ENCODE results near the gene EME2. TPM values are rescaled to one million over a fixed set of nuclear protein-coding genes. Genes with fewer than 3 reads are reported as not detected.

Gene EME2
- total RNA-seq, 3 donors from 2014 or later (not counting 1 experiment from before 2014, with no cell fraction given), result 30.0 to 33.8 (median 30.1) TPM

DNA sequence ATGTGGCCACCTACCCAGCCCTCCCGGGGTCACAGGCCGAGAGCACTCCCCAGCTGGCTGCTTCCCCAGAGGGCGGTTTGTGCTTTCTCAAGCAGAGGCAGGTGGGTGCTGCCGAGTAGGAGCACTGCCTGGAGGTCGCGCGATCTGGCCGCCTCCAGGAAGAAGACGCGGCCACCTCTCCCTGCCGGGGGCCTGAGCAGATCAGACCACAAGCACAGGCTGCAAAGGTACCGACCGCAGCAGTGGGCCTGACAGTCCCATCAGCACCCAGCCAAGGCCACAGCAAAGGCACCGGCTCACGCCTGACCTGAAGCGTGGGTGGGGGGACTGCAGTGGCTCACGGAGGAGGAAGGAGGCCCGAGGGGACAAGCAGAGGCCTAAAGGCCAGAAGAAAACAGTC lies 36.1 kb downstream of the EME2 start:
- H3K36me3 ChIP-seq (ENCODE audit: control insufficient read depth, insufficient read depth, low read length), result peaks cover 16% of the 10 kb centered on the region
- no peaks in the 10 kb centered on the region for H3K36me3 Mint-ChIP-seq

DNA sequence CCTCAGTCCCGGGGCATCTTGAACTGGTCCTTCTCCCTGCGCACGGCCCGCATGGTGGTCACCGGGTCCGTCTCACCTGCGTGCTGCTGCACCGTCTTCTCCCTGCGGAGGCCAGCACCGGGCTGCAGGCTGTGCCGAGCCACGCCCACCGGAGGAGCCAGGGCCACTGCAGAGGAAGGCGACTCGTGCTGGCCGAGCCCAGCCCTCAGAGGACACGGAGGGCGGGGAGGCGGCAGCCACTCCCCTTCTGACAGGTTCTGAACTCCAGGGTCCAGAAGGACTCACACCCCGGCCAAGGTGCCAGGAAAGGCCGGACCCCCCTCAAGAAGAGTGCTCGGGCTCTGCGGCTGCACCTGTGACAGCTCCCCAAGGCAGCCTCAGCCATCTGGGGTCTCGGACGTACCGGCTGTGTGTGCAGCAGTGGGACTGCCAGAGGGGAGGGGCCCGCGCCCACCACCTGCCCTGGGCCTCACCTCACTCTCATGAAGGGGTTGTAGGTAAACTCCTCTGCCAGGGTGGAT lies 36.7 kb downstream of the EME2 start:
- ATAC-seq, result no peak
- peaks cover 7 to 8% of the 10 kb centered on the region in 2 donors for H3K4me1 Mint-ChIP-seq
- no peak for DNase-seq
- no peaks in the 10 kb centered on the region for H3K9me3 ChIP-seq (ENCODE audit: control insufficient read depth, insufficient read depth, low read length)
- peaks cover 16% of the 10 kb centered on the region for H3K36me3 ChIP-seq (ENCODE audit: control insufficient read depth, insufficient read depth, low read length)
- H3K9me3 Mint-ChIP-seq, result no peaks in the 10 kb centered on the region
- no peak overlapping the region for H3K27ac ChIP-seq (ENCODE audit: low read length)
- no peak overlapping the region for H3K4me3 ChIP-seq (ENCODE audit: low read length)
- no peak overlapping the region for H3K4me3 Mint-ChIP-seq
- 91% methylated on average over 28 of the region's 28 CpGs for WGBS (ENCODE audit: insufficient coverage)
- TF ChIP-seq, protein P1, sequence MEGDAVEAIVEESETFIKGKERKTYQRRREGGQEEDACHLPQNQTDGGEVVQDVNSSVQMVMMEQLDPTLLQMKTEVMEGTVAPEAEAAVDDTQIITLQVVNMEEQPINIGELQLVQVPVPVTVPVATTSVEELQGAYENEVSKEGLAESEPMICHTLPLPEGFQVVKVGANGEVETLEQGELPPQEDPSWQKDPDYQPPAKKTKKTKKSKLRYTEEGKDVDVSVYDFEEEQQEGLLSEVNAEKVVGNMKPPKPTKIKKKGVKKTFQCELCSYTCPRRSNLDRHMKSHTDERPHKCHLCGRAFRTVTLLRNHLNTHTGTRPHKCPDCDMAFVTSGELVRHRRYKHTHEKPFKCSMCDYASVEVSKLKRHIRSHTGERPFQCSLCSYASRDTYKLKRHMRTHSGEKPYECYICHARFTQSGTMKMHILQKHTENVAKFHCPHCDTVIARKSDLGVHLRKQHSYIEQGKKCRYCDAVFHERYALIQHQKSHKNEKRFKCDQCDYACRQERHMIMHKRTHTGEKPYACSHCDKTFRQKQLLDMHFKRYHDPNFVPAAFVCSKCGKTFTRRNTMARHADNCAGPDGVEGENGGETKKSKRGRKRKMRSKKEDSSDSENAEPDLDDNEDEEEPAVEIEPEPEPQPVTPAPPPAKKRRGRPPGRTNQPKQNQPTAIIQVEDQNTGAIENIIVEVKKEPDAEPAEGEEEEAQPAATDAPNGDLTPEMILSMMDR (IDR thresholded peaks at IDR 0.05), result no peak
- intact Hi-C loops (cut with micrococcal nuclease), result no loop called here
- no peaks in the 10 kb centered on the region for H3K36me3 Mint-ChIP-seq
- no peaks in the 10 kb centered on the region for H3K27me3 Mint-ChIP-seq (ENCODE audit: low read depth in 2 of 2)
- no peak overlapping the region for H3K27ac Mint-ChIP-seq
- H3K27me3 ChIP-seq (ENCODE audit: control insufficient read depth, insufficient read depth, low read length), result no peaks in the 10 kb centered on the region
- H3K4me1 ChIP-seq (ENCODE audit: control insufficient read depth, insufficient read depth, low read length), result no peaks in the 10 kb centered on the region

More for the DNA sequence above, 36.1 kb downstream of the EME2 start:
- H3K27me3 ChIP-seq (ENCODE audit: control insufficient read depth, insufficient read depth, low read length), result no peaks in the 10 kb centered on the region
- H3K27me3 Mint-ChIP-seq (ENCODE audit: low read depth in 2 of 2), result no peaks in the 10 kb centered on the region
- H3K4me1 Mint-ChIP-seq, result peaks cover 7 to 8% of the 10 kb centered on the region in 2 donors
- ATAC-seq (no peak), DNase-seq (no peak)
- TF ChIP-seq, protein P1 (IDR thresholded peaks at IDR 0.05), result no peak
- H3K9me3 Mint-ChIP-seq, result no peaks in the 10 kb centered on the region
- no peak overlapping the region for H3K27ac ChIP-seq (ENCODE audit: low read length)
- H3K27ac Mint-ChIP-seq, result no peak overlapping the region
- no peak overlapping the region for H3K4me3 Mint-ChIP-seq
- H3K4me3 ChIP-seq (ENCODE audit: low read length), result no peak overlapping the region
- no peaks in the 10 kb centered on the region for H3K9me3 ChIP-seq (ENCODE audit: control insufficient read depth, insufficient read depth, low read length)
- no peaks in the 10 kb centered on the region for H3K4me1 ChIP-seq (ENCODE audit: control insufficient read depth, insufficient read depth, low read length)
- 89% methylated on average over 17 of the region's 18 CpGs for WGBS (ENCODE audit: insufficient coverage)
- intact Hi-C loops (cut with micrococcal nuclease), result no loop called here

DNA sequence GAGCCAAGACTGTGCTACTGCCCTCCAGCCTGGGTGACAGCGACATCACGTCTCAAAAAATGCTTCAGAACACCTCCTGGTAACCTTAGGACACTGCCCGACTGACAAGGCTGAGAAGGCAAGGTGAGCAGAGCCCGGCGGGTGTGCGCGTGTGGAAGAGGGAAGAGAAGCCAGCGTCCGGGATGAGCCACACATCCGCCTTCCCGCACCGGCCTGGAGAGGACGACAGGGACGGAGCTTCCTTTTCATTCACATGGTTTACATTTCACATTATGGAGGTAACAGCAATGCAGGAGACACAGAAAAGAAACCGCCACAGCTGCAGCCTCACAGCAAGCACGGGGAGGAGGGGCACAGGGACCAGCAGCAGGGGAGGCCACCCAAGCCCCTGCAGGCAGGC lies 37.5 kb downstream of the EME2 start:
- Histone ChIP-seq H3K27ac (ENCODE audit: low read length) (no peak overlapping the region), H3K9me3 (ENCODE audit: control insufficient read depth, insufficient read depth, low read length) (no peaks in the 10 kb centered on the region), H3K4me1 (ENCODE audit: control insufficient read depth, insufficient read depth, low read length) (no peaks in the 10 kb centered on the region), H3K4me3 (ENCODE audit: low read length) (no peak overlapping the region), H3K27me3 (ENCODE audit: control insufficient read depth, insufficient read depth, low read length) (no peaks in the 10 kb centered on the region), H3K36me3 (ENCODE audit: control insufficient read depth, insufficient read depth, low read length) (peaks cover 16% of the 10 kb centered on the region)
- WGBS (ENCODE audit: insufficient coverage), result 96% methylated on average over 11 of the region's 16 CpGs
- Mint-ChIP-seq H3K27me3 (ENCODE audit: low read depth in 2 of 2) (no peaks in the 10 kb centered on the region), H3K4me1 (peaks cover 7 to 8% of the 10 kb centered on the region in 2 donors), H3K36me3 (no peaks in the 10 kb centered on the region), H3K4me3 (no peak overlapping the region), H3K9me3 (no peaks in the 10 kb centered on the region), H3K27ac (no peak overlapping the region)
- intact Hi-C loops (cut with micrococcal nuclease), result no loop called here
- TF ChIP-seq, protein P1 (IDR thresholded peaks at IDR 0.05), result no peak
- no peak for ATAC-seq
- DNase-seq, result no peak

DNA sequence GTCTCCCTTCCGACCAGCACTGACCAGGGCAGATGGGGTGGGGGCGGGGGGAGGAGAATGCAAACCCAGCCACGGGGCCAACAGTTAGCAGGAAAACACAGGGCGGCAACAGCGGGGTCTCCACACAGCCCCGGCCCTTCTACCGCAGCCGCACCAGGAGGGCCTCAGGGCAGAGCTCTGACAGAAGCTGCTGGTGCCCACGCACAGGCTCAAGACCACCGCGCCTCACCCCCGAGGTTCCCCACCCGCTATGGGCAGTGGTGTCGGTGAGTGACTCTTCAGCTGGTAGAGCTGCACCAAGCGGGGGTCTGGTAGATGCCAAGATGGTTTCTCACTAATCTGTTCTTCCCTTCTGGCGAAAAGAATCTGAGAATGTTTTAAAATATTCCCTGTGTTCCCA lies 37.9 kb downstream of the EME2 start:
- intact Hi-C loops (cut with micrococcal nuclease), result no loop called here
- ATAC-seq (no peak), DNase-seq (no peak)
- H3K4me3 ChIP-seq (ENCODE audit: low read length), result no peak overlapping the region
- WGBS (ENCODE audit: insufficient coverage), result 94% methylated on average over 16 of the region's 16 CpGs
- Mint-ChIP-seq H3K9me3 (no peaks in the 10 kb centered on the region), H3K27ac (no peak overlapping the region), H3K4me1 (peaks cover 7 to 8% of the 10 kb centered on the region in 2 donors), H3K36me3 (no peaks in the 10 kb centered on the region), H3K27me3 (ENCODE audit: low read depth in 2 of 2) (no peaks in the 10 kb centered on the region), H3K4me3 (no peak overlapping the region)
- no peaks in the 10 kb centered on the region for H3K27me3 ChIP-seq (ENCODE audit: control insufficient read depth, insufficient read depth, low read length)
- H3K36me3 ChIP-seq (ENCODE audit: control insufficient read depth, insufficient read depth, low read length), result peaks cover 18% of the 10 kb centered on the region
- H3K4me1 ChIP-seq (ENCODE audit: control insufficient read depth, insufficient read depth, low read length), result no peaks in the 10 kb centered on the region
- H3K27ac ChIP-seq (ENCODE audit: low read length), result no peak overlapping the region
- H3K9me3 ChIP-seq (ENCODE audit: control insufficient read depth, insufficient read depth, low read length), result no peaks in the 10 kb centered on the region
- TF ChIP-seq, protein P1 (IDR thresholded peaks at IDR 0.05), result no peak
